Activated naive CD8-positive, alpha-beta T cell treated with anti-CD3 and anti-CD28 coated beads, Interleukin-2, amount 10 ng/mL, durations not matched to agents 7 days and 5 days (primary cell): ENCODE measurements around the gene CYP26B1. TPM values are rescaled to one million over a fixed set of nuclear protein-coding genes. Genes with fewer than 3 reads are reported as not detected.

Experiments
- ATAC-seq: fragments of 150-1000 bp; cut with Tn5 transposase; one replicate; pipeline ENCODE4 v1.10.0; 2021; ENCODE audit warnings: low read depth, moderate library complexity
- POLR2A ChIA-PET: fragments of 350-600 bp; sonication (Branson Sonifier 250); formaldehyde crosslinking; loops from one replicate; lab custom pipeline; 2021; ENCODE audit warnings: antibody characterized with exemption; lab: Charles Lee
- DNase-seq: peaks from one replicate; pipeline ENCODE4 v3.0.0; 2021
- H3K27ac Mint-ChIP-seq: one replicate; pipeline ENCODE4 v1.8.0; 2022; ENCODE audit warnings: mild to moderate bottlenecking, mixed read lengths
- H3K27me3 Mint-ChIP-seq: one replicate; pipeline ENCODE4 v1.8.0; 2022; ENCODE audit warnings: mild to moderate bottlenecking, moderate library complexity, mixed read lengths
- H3K36me3 Mint-ChIP-seq: one replicate; pipeline ENCODE4 v1.8.0; 2021; ENCODE audit warnings: mild to moderate bottlenecking, mixed read lengths
- H3K4me1 Mint-ChIP-seq: one replicate; pipeline ENCODE4 v1.8.0; 2021; ENCODE audit warnings: mixed read lengths
- H3K4me3 Mint-ChIP-seq: one replicate; pipeline ENCODE4 v1.8.0; 2022; ENCODE audit warnings: mild to moderate bottlenecking, moderate library complexity, mixed read lengths
- H3K9me3 Mint-ChIP-seq: one replicate; pipeline ENCODE4 v1.8.0; 2021; ENCODE audit warnings: mixed read lengths
- total RNA-seq, 2 experiments: library from RNA; stranded (reverse); gene quantifications; one replicate each; pipeline ENCODE4 v1.2.3, GENCODE V29; 2021

The CYP26B1 gene
- total RNA-seq, 2 experiments from 2014 or later = not detected

- no peaks in the 10 kb centered on the region for H3K27me3 Mint-ChIP-seq
- H3K4me1 Mint-ChIP-seq = no peaks in the 10 kb centered on the region
- H3K27ac Mint-ChIP-seq = no peak overlapping the region
- no peak for DNase-seq
- no peak overlapping the region for H3K4me3 Mint-ChIP-seq
- POLR2A ChIA-PET = no interaction called here
- H3K9me3 Mint-ChIP-seq = no peaks in the 10 kb centered on the region
- no peaks in the 10 kb centered on the region for H3K36me3 Mint-ChIP-seq
- no peak for ATAC-seq
Observed at GRCh38 chr2:72080286-72081145, 67.1 kb downstream of the CYP26B1 start.
